Fibroblast of lung (primary cell): ENCODE data around the gene CCDC171.

ENCODE experiments used
- CTCF ChIP-seq, 2 donors: IDR thresholded peaks in 1 of 2; conservative IDR thresholded peaks in 1 of 2; 1 replicate in 1 of 2; 2 replicates in 1 of 2; pipeline ENCODE4 v1.5.1; 2011 to 2012; ENCODE audit warnings: low read length in 2 of 2, control low read depth in 1 of 2, inconsistent platforms in 1 of 2, low read depth in 1 of 2, mild to moderate bottlenecking in 1 of 2
- EZH2 ChIP-seq: IDR thresholded peaks from 2 replicates; pipeline ENCODE4 v1.5.1; 2012; ENCODE audit warnings: low read length, control low read depth, mild to moderate bottlenecking; ENCODE audit errors: missing control alignments

GRCh38 chr9:15743512-15743911, 190.7 kb downstream of the CCDC171 start:
- TF ChIP-seq CTCF (conservative IDR thresholded peaks at IDR 0.05 in 1 of 2, IDR thresholded peaks at IDR 0.05 in 1 of 2; ENCODE audit: low read depth in 1 of 2, low read length in 2 of 2) (no peak), EZH2 (no peak)
